GM19193 (cell line): ENCODE data around the gene SLC25A42.

Experiments used
- POLR2A ChIP-seq: IDR thresholded peaks from 4 replicates; pipeline ENCODE4 v1.6.1; 2011; ENCODE audit not compliant: insufficient read depth, insufficient read length; ENCODE audit errors: extremely low read depth

SLC25A42 gene

DNA sequence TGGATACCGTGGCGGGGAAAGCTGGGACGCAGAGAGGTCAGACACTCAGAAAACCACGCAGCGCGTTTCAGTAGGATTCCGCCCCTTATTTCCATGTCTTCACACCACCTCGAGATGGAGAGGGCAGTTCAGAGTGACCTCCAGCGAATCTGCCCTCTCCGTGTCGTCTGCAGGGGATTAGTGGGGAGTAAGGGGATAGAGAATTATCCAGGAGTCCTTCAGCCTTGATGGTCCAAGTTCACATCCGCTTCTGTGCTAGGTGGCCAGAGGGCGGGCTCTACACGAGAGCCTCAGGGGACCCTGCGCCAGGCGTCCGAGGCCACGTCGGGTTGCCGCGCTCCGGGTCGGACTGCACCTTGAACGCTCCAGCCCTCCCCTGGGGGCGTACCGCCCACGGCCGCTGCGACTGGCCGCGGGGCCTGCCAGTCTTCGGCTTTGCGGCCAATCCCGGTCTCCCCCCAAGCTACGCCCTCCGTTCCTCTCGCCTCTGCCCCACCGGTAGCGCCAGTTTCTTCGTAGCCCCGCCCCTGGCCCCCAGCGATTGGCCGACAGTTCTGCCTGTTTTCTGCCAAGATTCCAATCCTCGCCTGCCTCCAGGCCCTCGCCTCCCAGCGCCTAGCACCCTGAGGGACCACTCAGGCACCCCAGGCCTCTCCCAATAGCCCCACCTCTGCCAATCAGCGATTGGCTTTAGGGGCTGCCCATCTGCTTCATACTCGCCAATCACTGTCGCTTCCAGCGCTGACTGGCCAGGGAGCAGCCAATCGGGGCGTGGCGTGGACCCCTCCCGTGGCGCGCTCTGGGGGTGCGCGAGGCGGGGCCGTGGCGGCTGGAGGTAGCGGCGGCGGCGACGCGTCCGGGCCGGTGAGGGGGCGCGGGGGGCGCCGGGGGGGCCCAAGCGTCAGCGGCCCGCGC lies at the start of gene SLC25A42:
TSS of gene SLC25A42 (plus strand) at position 812 of the 915 bp plus-strand sequence. CDS start 32,131 bp downstream, outside the sequence.
- TF ChIP-seq POLR2A = peak; percentile 54

- no peak for TF ChIP-seq POLR2A
Observed at GRCh38 chr19:19021115-19021514, 42.7 kb upstream of the SLC25A42 start.

GRCh38 chr19:19022380-19022961 lies 41.3 kb upstream of the SLC25A42 start:
- TF ChIP-seq POLR2A = no peak

DNA sequence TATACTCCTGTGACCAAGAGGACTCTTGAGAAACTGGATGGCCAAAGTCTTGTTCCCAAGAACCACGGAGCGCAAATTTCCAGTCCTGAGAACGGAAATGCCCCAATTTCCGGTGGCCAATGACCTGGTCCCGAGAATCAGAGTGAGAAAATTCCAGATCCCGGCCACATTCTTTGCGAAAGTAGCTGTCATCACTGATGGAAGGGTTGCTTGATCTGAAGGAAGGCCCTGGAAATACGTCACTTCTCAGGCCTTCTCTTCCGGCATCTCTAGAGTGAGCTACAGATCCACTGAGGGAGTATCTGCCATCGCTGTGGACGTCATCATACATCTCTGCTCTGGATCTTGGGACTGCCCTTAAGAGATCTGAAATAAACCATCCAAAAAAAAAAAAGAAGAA lies 37.9 kb upstream of the SLC25A42 start:
- no peak for TF ChIP-seq POLR2A

DNA sequence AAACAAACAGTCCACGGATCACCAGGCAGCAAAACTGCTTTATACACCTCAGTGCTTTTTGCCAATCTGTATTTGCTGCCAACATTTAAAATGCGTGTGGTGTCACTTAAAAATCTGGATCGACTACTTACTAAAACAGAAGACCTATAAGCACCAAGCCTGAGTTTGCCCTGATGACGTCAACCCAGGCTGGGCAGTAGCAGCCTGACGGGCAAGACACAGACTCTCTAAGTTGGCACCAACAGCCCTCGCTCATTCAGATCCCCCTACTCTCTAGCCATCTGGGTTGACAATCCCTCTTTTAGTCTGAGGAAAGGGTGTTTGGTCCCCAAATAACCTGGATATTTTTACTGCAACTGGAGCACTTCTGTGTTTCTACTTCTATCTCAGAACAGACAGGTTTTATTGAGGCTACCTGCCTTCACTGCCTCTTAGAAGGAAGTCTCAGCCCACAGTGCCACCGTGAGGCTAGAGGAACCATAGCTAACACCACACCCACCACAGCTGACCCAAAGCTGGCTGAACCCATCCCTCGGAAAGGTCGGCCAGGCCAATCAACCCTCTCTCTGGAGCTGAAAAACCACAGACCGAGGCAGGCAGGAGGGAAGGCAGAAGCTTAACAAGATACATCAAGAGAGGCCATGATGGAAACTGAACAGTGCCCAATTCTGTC lies 37.4 kb upstream of the SLC25A42 start:
- TF ChIP-seq POLR2A = no peak

GRCh38 chr19:19027228-19027627 lies 36.6 kb upstream of the SLC25A42 start:
- no peak for TF ChIP-seq POLR2A

- TF ChIP-seq POLR2A = no peak
Observed at GRCh38 chr19:19028526-19028925, 35.3 kb upstream of the SLC25A42 start.

DNA sequence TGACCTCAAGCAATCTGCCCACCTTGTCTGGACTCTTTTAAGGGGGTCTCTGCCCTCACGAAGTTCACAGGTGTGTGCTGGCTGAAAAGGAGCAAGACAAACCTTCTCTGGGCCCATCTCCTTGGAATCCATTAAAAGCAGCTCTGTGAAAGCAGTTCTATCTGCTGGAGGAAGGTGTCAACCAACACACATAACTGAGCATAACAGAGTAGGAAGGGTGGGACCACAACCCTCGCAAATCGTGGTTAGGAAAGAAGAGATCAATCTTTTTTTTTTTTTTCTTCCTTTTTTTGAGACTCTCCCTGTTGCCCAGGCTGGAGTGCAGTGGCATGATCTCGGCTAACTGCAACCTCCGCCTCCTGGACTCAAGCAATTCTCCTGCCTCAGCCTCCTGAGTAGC lies 31.9 kb upstream of the SLC25A42 start:
- no peak for TF ChIP-seq POLR2A

GRCh38 chr19:19032420-19033175 lies 31.2 kb upstream of the SLC25A42 start:
- peak; percentile 22 for TF ChIP-seq POLR2A

- no peak for TF ChIP-seq POLR2A
Observed at GRCh38 chr19:19033176-19033425, 30.7 kb upstream of the SLC25A42 start.

GRCh38 chr19:19033426-19034203 lies 30.2 kb upstream of the SLC25A42 start, which contains the start of the genes ARMC6 and SUGP2:
Gene ARMC6, plus strand, starts transcription at chr19:19033603. Its CDS starts 607 bp downstream, at chr19:19034210.
Gene SUGP2, minus strand, starts transcription at chr19:19033517. Its CDS starts 2,446 bp downstream, at chr19:19031071.
- TF ChIP-seq POLR2A = peak; percentile 82

GRCh38 chr19:19034204-19034624 lies 29.6 kb upstream of the SLC25A42 start:
- TF ChIP-seq POLR2A = no peak

- no peak for TF ChIP-seq POLR2A
Observed at GRCh38 chr19:19039901-19040300, 23.9 kb upstream of the SLC25A42 start.

GRCh38 chr19:19040417-19040816 lies 23.4 kb upstream of the SLC25A42 start:
- no peak for TF ChIP-seq POLR2A
